Activated effector memory CD4-positive, alpha-beta T cell treated with anti-CD3 and anti-CD28 coated beads, Interleukin-2, amount 50 U/mL, for 16 hours (primary cell): Measurements from ENCODE around the gene NFIC.
"Not testable (repeated sequence)": the region's sequence is repeated elsewhere in the genome, so short reads cannot be mapped to it uniquely, and the experiment has no call there.

ENCODE experiments used
- DNase-seq: peaks from one replicate; pipeline ENCODE4 v3.0.0-alpha.2; 2020

The NFIC gene

DNA sequence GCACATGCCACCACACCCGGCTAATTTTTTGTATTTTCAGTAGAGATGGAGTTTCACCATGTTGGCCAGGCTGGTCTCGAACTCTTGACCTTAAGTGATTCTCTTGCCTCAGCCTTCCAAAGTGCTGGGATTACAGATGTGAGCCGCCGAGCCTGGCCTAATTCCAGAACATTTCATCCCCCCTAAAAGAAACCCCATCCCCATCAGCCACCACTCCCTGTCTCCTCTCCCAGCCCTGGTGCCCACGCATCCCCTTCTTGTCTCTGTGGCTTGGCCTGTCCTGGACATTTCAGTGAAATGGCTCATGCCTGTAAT lies 63.9 kb downstream of the NFIC start:
- DNase-seq, result not testable (repeated sequence)

DNA sequence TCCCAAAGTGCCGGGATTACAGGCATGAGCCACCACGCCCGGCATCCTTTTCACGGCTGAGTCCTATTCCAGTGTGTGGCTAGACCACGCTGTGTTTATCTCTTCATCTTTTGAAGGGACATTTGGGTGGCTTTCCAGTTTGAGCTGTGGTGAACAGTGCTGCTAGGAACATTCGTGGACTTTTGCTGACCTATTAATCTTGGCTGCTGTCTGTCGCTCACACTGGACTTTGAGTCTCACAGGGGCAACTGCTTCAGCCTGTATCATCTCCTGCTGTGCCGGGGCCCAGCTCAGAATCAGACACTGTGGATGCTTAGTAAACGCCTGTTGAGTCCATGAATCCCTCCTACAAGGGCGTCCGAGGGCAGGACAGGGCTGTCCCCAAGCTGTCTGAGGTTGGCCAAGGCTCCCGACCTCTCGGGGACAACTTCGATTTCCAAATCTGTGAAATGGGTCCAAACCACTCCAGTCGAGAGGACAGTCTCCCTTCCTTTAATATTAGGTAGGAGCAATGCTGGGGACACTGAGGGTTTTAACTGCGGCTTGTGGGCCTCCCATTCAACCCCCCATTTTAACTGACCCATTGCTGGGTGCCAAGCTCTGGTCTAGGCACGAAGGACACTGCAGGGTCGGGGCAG lies 65.5 kb downstream of the NFIC start:
- DNase-seq, result no peak

GRCh38 chr19:3433313-3433712 lies 66.9 kb downstream of the NFIC start:
- DNase-seq, result no peak

GRCh38 chr19:3433805-3434540 lies 67.6 kb downstream of the NFIC start:
- DNase-seq, result no peak

GRCh38 chr19:3434630-3435553 lies 68.5 kb downstream of the NFIC start:
- peak; percentile 99 for DNase-seq

- DNase-seq, result peak; percentile 84
Measured at GRCh38 chr19:3440082-3440481, 73.7 kb downstream of the NFIC start.

DNA sequence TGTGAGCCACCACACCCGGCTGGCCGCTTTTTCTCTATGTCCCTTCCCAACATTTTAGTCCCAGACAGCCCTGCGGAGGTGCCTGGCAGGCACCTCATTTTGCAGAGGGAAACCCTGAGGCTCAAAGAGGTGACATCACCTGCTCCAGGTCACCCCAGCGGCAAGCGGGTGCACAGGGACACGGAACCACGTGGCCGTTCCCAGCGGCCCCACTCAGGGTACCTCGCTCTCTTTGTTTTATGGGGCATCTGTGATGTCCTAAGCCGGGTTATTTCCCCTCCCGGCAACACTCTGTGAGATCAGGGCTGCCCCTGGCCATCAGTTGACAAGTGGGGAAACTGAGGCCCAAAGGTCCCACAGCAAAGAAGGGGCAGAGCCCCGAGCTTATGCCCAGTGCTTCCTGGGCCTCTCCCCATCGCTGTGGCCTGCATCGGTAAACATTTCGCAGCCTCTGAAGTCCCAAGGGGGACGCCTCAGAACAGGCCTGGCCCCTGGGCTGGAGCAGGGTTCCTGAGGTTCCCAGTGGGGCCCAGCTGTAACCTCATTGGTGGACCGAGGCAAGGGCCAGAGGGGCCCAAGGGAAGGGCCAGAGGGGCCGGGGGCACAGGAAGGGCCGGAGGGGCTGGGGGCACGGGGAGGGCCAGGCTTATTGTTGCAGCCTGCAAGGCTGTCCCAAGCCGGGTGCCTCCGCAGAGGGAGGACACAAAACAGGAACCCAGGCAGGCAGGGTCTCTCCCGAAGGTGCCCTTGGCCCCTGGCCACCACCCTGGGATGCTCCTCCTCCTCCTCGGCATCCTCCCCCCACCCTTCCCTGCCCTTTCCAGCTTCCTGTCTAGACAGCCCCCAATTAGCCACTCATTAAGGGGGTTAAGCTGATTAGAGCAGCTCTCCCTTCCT lies 75.0 kb downstream of the NFIC start:
- no peak for DNase-seq

DNA sequence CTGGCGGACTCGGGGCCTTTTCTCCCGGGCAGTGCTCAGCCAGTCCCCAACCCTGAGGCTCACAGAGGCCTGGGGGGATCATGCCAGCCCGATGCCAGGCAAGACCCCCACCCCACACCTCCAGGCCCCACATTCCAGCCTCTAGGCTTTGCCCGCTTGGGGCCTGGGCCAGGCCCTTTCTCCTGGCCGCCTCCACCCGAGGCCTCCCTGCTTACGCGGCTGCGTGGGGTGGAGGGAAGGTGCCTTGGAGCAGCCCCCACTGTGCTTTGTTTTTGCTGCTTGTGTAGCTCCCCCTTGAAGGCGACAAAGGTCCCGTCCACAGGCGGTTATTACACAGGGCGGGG lies 75.6 kb downstream of the NFIC start:
- no peak for DNase-seq

DNA sequence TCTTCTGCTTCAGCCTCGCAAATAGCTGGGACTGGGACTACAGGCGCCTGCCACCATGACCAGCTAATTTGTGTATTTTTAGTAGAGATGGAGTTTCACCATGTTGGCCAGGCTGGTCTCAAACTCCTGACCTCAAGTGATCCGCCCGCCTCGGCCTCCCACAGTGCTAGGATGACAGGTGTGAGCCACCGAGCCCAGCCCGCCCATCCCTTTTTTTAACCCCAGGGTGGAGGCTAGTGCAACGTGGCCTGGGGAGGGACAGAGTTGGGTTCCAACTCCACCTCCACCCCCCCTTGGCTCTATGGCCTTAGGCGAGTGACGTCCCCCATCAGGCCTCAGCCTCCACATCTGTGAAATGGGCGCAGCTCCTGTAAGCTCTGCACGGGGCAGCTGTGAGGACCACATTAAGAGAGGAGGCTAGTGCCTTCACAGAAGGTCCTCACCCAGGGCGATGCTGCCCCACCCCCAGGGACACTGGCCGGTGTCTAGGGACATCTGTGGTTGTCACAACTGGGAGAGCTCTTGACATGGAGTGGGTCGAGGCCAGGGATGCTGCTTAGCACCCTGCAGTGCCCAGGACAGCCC lies 76.2 kb downstream of the NFIC start:
- no peak for DNase-seq

DNA sequence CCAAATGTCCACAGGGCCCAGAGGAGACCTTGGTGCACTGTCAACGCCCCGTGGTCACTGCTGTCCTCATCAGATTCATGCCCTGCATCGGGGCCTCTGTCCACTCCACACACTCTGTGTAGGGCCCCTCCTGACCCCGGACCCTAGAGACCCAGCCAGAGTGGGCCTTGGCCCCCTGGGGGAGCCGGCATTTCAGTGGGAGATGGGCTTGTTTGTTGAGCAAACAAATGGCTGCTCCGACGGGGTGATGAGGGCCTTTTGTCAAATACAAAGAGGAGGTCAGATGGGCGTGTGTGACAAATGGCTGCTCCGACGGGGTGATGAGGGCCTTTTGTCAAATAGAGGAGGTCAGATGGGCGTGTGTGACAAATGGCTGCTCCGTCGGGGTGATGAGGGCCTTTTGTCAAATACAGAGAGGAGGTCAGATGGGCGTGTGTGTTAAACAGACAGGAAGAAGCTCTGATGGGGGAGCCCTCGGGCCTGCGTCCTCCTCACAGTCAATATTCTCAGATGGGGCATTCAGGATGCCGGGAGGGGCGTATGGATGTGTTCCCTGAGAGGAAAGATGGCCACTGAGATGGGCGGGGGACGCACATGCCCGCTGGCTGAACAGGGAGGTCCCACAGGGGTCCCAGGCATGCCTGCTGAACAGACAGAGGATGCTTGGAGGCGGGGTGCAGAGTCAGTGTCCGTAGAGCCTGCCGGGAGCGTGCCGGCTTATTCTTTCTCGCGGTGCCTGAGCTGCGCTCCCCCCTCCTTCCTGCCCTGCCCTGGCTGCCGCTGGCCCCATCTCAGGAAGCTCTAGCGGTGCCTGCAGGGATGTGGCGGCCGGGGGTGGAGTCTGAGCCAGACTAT lies 77.7 kb downstream of the NFIC start:
- no peak for DNase-seq

- no peak for DNase-seq
Measured at GRCh38 chr19:3444695-3445234, 78.4 kb downstream of the NFIC start.

GRCh38 chr19:3446657-3447056 lies 80.3 kb downstream of the NFIC start:
- DNase-seq, result not testable (repeated sequence)

DNA sequence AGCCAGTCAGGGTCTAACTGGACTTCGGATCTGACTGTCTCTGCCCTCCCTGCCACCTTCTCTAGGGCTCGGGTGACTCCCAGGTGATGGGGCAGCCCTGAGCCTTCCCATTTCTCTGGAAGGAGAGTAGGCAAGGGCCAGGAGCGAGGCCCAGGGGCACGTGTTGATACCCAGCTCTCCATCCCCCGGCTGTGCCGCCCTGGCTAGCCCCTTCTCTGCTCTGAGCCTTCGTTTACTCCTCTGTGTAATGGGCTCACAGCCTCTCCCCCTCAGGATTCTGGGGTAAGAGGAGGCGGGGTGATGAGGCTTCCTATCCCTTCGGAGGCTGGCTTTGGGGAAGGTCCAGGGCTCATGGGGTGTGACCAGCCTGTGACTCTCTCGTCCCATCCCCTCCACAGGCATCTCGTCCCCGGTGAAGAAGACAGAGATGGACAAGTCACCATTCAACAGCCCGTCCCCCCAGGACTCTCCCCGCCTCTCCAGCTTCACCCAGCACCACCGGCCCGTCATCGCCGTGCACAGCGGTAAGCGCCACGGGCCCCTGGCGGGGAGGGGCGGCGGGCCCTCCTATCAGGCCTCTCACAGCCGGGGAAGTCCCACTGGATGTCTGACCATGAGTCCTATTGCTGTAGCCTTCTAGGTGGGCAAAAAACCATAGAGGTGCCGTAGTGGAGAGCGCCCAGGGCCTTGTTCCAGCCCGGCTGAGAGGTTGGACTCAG lies 82.4 kb downstream of the NFIC start:
- no peak for DNase-seq

GRCh38 chr19:3450796-3451411 lies 84.5 kb downstream of the NFIC start:
- no peak for DNase-seq

DNA sequence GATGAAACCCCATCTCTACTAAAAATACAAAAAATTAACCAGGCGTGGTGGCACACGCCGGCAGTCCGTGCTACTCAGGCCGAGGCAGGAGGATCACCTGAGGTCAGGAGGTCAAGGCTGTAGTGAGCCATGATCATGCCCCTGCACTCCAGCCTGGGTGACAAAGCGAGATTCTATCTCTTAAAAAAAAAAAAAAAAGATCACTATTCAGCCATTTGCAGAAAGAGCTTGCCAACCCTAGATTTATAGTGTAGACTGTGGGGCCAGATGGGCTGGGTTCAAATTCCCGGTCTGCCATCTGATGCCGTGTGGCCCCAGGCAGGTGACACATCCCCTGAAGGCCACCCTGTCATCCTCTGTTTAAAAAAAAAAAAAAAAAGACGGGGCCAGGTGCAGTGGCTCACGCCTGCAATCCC lies 85.1 kb downstream of the NFIC start:
- no peak for DNase-seq

DNA sequence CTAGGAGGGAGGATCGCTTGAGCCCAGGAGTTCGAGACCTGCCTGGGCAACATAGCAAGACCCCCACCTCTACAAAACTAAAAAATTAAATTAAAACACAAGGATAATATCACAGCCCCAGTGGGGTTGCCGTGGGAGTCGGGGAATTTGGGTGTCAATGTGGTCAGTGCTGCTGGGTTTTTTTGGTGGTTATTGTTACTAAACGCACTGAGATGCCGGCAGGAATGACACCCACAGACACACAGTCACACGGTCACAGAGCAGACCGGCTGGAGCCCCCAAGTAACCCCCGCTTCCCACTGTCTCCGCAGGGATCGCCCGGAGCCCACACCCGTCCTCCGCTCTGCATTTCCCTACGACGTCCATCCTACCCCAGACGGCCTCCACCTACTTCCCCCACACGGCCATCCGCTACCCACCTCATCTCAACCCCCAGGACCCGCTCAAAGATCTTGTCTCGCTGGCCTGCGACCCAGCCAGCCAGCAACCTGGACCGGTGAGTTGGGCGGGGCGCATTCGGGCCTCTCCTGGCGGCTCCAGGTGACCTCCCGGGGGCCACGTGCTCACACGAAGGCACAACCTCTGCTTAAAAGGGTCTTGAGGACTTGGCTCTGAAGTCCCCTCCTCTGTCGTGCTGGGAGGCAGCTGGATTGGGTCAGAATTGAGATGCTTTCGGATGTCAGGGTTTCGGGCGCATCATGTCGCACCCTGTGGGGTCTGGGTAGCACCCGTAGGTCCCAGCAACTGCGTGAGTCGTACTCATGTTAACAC lies 86.0 kb downstream of the NFIC start:
- DNase-seq, result no peak

- not testable (repeated sequence) for DNase-seq
Measured at GRCh38 chr19:3452942-3453214, 86.5 kb downstream of the NFIC start.

DNA sequence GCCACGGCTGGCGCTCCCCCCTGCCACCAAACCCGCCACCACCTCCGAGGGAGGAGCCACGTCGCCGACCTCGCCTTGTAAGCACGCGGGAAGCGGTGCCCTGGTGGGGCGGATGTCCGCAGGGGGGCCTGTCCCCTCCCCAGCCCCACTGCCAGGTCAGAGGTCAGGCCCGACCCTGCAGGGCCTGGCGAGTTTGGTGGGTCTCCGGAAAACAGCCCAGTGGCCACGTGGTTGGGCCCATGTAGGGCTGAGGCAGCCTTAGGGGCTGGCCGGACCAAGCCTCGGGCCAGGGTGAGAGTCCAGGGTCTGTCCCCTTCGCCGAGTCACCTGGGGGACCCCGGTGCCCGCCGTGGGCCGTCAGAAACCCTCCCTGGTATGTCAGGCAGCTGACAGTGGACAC lies 87.5 kb downstream of the NFIC start:
- no peak for DNase-seq

GRCh38 chr19:3454656-3455392 lies 88.4 kb downstream of the NFIC start:
- no peak for DNase-seq
